DMS53 treated with DMSO at 0.1 percent for 48 hours (cell line): ENCODE measurements around the gene CEP85.

Experiments
- DNase-seq: peaks from one replicate; lab custom pipeline; 2025; ENCODE audit not compliant: unreplicated experiment; lab: John Stamatoyannopoulos, UW

Gene CEP85

GRCh38 chr1:26276432-26276838 is 42.4 kb downstream of the CEP85 start:
- no peak for DNase-seq

GRCh38 chr1:26277261-26277661 is 43.3 kb downstream of the CEP85 start:
- no peak for DNase-seq

- no peak for DNase-seq
Measured at GRCh38 chr1:26277719-26278118, 43.7 kb downstream of the CEP85 start.

GRCh38 chr1:26278303-26278702 is 44.3 kb downstream of the CEP85 start:
- DNase-seq: no peak

- DNase-seq: no peak
Measured at GRCh38 chr1:26278724-26279455, 44.9 kb downstream of the CEP85 start.

GRCh38 chr1:26279456-26280332 is 45.7 kb downstream of the CEP85 start, which contains the start of gene SH3BGRL3:
Gene SH3BGRL3, plus strand, starts transcription at chr1:26280086. Its CDS starts 70 bp downstream, at chr1:26280156.
- DNase-seq: peak; percentile 87

GRCh38 chr1:26280333-26281042 is 46.5 kb downstream of the CEP85 start:
- DNase-seq: no peak

GRCh38 chr1:26281091-26281958 is 47.3 kb downstream of the CEP85 start:
- DNase-seq: no peak

- DNase-seq: no peak
Measured at GRCh38 chr1:26281971-26282370, 48.0 kb downstream of the CEP85 start.

GRCh38 chr1:26282401-26282918 is 48.5 kb downstream of the CEP85 start:
- no peak for DNase-seq

- no peak for DNase-seq
Measured at GRCh38 chr1:26283279-26283853, 49.4 kb downstream of the CEP85 start.

- no peak for DNase-seq
Measured at GRCh38 chr1:26283871-26284596, 50.0 kb downstream of the CEP85 start.

- DNase-seq: peak; percentile 65
Measured at GRCh38 chr1:26284597-26285347, 50.8 kb downstream of the CEP85 start.

- DNase-seq: no peak
Measured at GRCh38 chr1:26285366-26286063, 51.5 kb downstream of the CEP85 start.

GRCh38 chr1:26286064-26286416 is 52.0 kb downstream of the CEP85 start:
- DNase-seq: no peak

GRCh38 chr1:26287033-26287711 is 53.2 kb downstream of the CEP85 start:
- DNase-seq: no peak

GRCh38 chr1:26287811-26288210 is 53.8 kb downstream of the CEP85 start:
- no peak for DNase-seq
